Measurements from ENCODE around the gene ETV6. TPM values are rescaled to one million over a fixed set of nuclear protein-coding genes. Genes with fewer than 3 reads are reported as not detected.

Gene ETV6
- total RNA-seq, 2 donors from 2014 or later, result 41.4 to 58.4 TPM

DNA sequence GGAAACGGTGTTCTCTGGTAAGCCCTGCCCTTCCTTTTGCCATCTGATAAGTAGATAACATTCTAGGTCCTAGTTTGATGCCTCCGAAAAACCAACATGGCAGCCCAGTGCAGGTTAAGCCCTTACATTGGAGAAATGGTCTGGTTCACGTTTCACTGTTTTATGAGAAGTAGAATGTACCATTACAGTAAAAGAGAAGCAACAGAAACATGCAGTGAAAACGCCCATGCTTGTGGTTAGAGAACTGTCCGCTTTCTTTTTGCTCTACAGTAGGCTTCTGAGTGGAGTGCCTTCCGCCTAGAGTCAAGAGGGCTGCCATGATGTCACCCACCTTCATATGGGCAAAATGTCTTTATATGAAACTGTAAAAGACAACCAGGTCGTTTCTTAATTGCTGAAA lies 230.9 kb downstream of the ETV6 start:
- no peak for ATAC-seq (ENCODE audit: insufficient number of reproducible peaks, low FRiP score, low read depth)
- Histone ChIP-seq H3K4me1 (ENCODE audit: control insufficient read depth in 1 of 2, low read depth in 2 of 2) (peaks cover 37 to 71% of the 10 kb centered on the region in 2 donors), H3K27ac (no peak overlapping the region), H3K9me3 (no peaks in the 10 kb centered on the region), H3K36me3 (peaks cover 5% of the 10 kb centered on the region), H3K4me3 (no peak overlapping the region), H3K27me3 (replicated peaks; ENCODE audit: insufficient read depth) (no peaks in the 10 kb centered on the region)
- DNase-seq (ENCODE audit: low spot score), result no peak
- TF ChIP-seq, protein P1, sequence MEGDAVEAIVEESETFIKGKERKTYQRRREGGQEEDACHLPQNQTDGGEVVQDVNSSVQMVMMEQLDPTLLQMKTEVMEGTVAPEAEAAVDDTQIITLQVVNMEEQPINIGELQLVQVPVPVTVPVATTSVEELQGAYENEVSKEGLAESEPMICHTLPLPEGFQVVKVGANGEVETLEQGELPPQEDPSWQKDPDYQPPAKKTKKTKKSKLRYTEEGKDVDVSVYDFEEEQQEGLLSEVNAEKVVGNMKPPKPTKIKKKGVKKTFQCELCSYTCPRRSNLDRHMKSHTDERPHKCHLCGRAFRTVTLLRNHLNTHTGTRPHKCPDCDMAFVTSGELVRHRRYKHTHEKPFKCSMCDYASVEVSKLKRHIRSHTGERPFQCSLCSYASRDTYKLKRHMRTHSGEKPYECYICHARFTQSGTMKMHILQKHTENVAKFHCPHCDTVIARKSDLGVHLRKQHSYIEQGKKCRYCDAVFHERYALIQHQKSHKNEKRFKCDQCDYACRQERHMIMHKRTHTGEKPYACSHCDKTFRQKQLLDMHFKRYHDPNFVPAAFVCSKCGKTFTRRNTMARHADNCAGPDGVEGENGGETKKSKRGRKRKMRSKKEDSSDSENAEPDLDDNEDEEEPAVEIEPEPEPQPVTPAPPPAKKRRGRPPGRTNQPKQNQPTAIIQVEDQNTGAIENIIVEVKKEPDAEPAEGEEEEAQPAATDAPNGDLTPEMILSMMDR (IDR thresholded peaks at IDR 0.05), result no peak

DNA sequence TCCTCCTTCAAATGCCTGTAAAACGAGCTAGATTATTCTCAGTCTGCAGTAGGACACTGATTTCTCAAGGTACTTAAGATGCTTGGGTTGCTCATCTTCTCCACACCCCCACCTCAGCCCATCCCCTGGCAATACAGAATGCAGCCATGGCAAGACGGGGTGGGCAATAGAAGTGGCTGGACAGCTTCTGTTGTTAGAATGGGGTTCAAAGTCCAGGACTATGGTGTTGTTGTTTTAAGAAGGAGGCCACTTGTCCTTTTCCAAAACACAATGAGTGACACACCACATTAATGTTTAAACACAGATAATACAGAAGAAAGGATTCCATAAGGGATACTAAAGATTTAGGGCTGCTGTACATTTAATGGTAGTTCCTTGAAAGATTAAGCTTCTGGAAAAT lies 232.4 kb downstream of the ETV6 start:
- ATAC-seq (ENCODE audit: insufficient number of reproducible peaks, low FRiP score, low read depth) (no peak), DNase-seq (ENCODE audit: low spot score) (no peak)
- Histone ChIP-seq H3K4me1 (ENCODE audit: control insufficient read depth in 1 of 2, low read depth in 2 of 2) (peaks cover 24 to 64% of the 10 kb centered on the region in 2 donors), H3K27me3 (replicated peaks; ENCODE audit: insufficient read depth) (no peaks in the 10 kb centered on the region), H3K36me3 (peaks cover 15% of the 10 kb centered on the region), H3K27ac (peak overlapping the region in 1 of 2 donors; percentile 18), H3K9me3 (no peaks in the 10 kb centered on the region), H3K4me3 (no peak overlapping the region)
- TF ChIP-seq, protein P1 (IDR thresholded peaks at IDR 0.05), result no peak

DNA sequence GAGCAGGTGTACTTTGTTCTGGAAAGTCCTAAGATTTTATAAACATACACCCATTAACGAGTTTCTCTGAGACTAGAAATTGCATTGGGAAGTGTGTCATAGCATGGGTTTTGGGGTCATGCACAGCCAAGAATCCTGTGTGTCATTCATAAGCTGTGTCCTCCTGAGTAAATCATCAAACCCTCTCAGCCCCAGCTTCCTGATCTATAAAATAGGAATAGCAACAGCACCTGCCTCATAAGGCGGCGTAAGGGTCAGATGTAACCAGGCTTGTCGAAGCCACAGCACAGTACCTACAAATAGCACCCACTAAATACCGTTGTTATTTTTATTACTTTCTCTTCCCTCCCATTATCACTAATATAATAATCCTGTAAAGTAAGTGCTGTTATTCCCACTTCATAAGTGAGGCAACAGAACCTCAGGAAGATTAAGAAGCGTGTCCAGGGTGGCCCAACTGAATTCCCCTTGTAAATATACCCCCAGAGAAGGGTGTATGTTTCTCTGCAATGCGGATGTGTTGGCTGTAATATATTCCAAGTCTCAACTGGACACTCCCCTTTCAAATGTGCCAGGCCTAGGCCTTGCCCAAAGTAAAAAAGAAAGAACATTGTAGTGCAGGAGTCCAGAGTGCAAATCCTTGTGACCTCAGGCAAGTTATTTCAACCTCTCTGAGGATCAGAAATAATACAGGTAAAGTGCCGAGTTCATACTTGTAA lies 233.0 kb downstream of the ETV6 start:
- H3K27ac ChIP-seq, result peak overlapping the region; percentile 18
- TF ChIP-seq, protein P1 (IDR thresholded peaks at IDR 0.05), result no peak
- DNase-seq (ENCODE audit: low spot score) (no peak), ATAC-seq (ENCODE audit: insufficient number of reproducible peaks, low FRiP score, low read depth) (no peak)
- peaks cover 15% of the 10 kb centered on the region for H3K36me3 ChIP-seq
- H3K27me3 ChIP-seq (replicated peaks; ENCODE audit: insufficient read depth), result no peaks in the 10 kb centered on the region
- H3K4me3 ChIP-seq, result no peak overlapping the region
- peaks cover 23 to 58% of the 10 kb centered on the region in 2 donors for H3K4me1 ChIP-seq (ENCODE audit: control insufficient read depth in 1 of 2, low read depth in 2 of 2)
- H3K9me3 ChIP-seq, result no peaks in the 10 kb centered on the region

DNA sequence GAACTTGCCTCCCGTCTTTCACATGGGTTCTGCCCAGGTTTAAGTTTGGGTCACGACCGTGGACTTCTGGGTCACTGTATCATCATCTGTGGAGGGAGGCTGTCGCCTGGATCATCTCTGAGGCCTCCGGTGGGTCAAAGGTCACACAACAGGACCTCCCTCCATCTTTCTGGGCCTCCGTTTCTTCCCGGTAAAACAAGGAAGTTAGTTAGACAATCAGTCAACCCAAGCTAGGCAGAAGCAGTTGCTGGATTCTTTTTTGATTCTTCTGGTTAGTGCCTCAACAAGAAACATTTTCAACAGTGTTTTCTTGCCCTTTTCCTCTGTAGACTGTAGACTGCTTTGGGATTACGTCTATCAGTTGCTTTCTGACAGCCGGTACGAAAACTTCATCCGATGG lies 234.6 kb downstream of the ETV6 start:
- TF ChIP-seq, protein P1 (IDR thresholded peaks at IDR 0.05), result no peak

DNA sequence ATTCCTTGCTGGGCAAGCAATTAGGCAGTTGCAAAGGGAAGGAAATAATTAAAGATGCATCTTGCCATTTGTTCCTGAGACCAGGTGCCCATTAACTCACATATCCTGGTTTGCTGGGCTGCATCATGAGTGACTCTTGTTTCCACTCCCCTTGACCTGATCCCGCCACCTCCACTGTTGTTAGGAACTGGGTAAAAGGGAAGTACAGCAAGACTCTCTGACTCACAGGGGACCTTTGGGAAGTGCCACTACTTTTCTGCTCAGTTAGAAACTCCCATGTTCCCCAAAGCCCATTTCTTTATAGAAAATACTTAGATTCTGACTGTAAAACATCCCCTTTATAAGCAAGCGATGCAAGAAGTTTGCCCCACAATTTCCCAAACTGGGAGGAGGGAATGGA lies 235.2 kb downstream of the ETV6 start:
- Histone ChIP-seq H3K27me3 (replicated peaks; ENCODE audit: insufficient read depth) (no peaks in the 10 kb centered on the region), H3K9me3 (no peaks in the 10 kb centered on the region), H3K36me3 (peaks cover 27% of the 10 kb centered on the region), H3K4me3 (no peak overlapping the region), H3K4me1 (ENCODE audit: control insufficient read depth in 1 of 2, low read depth in 2 of 2) (peaks cover 6 to 42% of the 10 kb centered on the region in 2 donors), H3K27ac (peak overlapping the region in 1 of 2 donors; percentile 31)
- ATAC-seq (ENCODE audit: insufficient number of reproducible peaks, low FRiP score, low read depth) (no peak), DNase-seq (ENCODE audit: low spot score) (no peak)
- TF ChIP-seq, protein P1 (IDR thresholded peaks at IDR 0.05), result no peak

More for the DNA sequence above, 234.6 kb downstream of the ETV6 start:
- Histone ChIP-seq H3K4me1 (ENCODE audit: control insufficient read depth in 1 of 2, low read depth in 2 of 2) (peaks cover 8 to 42% of the 10 kb centered on the region in 2 donors), H3K27ac (peak overlapping the region in 1 of 2 donors; percentile 31), H3K36me3 (peaks cover 25% of the 10 kb centered on the region), H3K27me3 (replicated peaks; ENCODE audit: insufficient read depth) (no peaks in the 10 kb centered on the region), H3K9me3 (no peaks in the 10 kb centered on the region), H3K4me3 (no peak overlapping the region)
- no peak for DNase-seq (ENCODE audit: low spot score)
- ATAC-seq (ENCODE audit: insufficient number of reproducible peaks, low FRiP score, low read depth), result no peak
